ENCODE results near the gene METTL4.

- TF ChIP-seq GATA1 (IDR thresholded peaks at IDR 0.05; ENCODE audit: low read depth, low read length) (no peak), POLR2A (IDR thresholded peaks at IDR 0.05; ENCODE audit: low read length) (no peak)
These were observed 865 bp upstream of the METTL4 start for GRCh38 chr18:2572171-2572569.
